BLaER1 treated with 17β-estradiol and CSF1 and Interleukin-3, amounts not matched to agents 10 nM and 100 nM (cell line): ENCODE data around the gene ANXA7.
"Not testable (repeated sequence)": the region's sequence is repeated elsewhere in the genome, so short reads cannot be mapped to it uniquely, and the experiment has no call there.

Experiments
- H3K27ac ChIP-seq, 11 experiments: shearing (Covaris generic); formaldehyde crosslinking; 2 replicates each; pipeline ENCODE4 v1.8.1; 2022
- H3K27me3 ChIP-seq, 11 experiments: shearing (Covaris generic); formaldehyde crosslinking; 2 replicates each; pipeline ENCODE4 v1.8.1; 2022
- H3K36me3 ChIP-seq, 11 experiments: shearing (Covaris generic); formaldehyde crosslinking; 2 replicates each; pipeline ENCODE4 v1.8.1; 2022
- H3K4me1 ChIP-seq, 10 experiments: shearing (Covaris generic); formaldehyde crosslinking; 2 replicates each; pipeline ENCODE4 v1.8.1; 2022
- H3K4me2 ChIP-seq, 11 experiments: shearing (Covaris generic); formaldehyde crosslinking; 2 replicates each; pipeline ENCODE4 v1.8.1; 2022
- H3K4me3 ChIP-seq, 10 experiments: shearing (Covaris generic); formaldehyde crosslinking; 2 replicates each; pipeline ENCODE4 v1.8.1; 2022
- H3K9ac ChIP-seq, 11 experiments: shearing (Covaris generic); formaldehyde crosslinking; 2 replicates each; pipeline ENCODE4 v1.8.1; 2022
- H3K9me3 ChIP-seq, 11 experiments: shearing (Covaris generic); formaldehyde crosslinking; replicated peaks in 1 of 11; 2 replicates each; pipeline ENCODE4 v1.8.1; 2022
- H4K20me1 ChIP-seq, 11 experiments: shearing (Covaris generic); formaldehyde crosslinking; 2 replicates each; pipeline ENCODE4 v1.8.1; 2022
- Cebpa-rat ChIP-seq, 11 experiments: shearing (Covaris generic); IDR thresholded peaks; 2 replicates each; pipeline ENCODE4 v1.8.1; 2022

ANXA7 gene

GRCh38 chr10:73340121-73340520 is 73.7 kb downstream of the ANXA7 start:
- no peak for TF ChIP-seq Cebpa-rat (IDR thresholded peaks at IDR 0.05)
- no peaks in the 10 kb centered on the region for H4K20me1 ChIP-seq

DNA sequence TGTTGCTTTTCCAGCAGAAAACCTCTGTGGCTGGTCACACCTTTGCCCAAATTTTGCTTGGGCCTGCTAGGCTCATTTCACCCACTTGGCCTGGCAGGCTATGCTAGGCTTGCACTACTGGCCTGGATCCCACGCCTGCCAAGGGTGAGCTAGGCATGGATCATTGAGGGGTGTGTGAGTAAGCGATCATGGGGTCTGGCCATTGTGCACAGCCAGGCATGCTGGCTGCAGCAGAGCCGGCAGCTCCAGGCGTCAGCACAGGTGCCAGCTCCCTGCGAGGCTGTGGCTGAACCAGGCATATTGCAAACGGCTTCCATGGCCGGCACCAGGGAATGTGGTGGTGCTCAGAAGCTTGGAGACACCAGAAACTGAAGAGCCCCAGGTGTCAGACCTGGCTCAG is 74.4 kb downstream of the ANXA7 start:
- Histone ChIP-seq H3K4me2 (no peak overlapping the region), H3K27ac (no peak overlapping the region), H3K27me3 (no peaks in the 10 kb centered on the region), H3K36me3 (peaks cover 16 to 59% (median 31%) of the 10 kb centered on the region in 11 experiments; a peak in 21 of 22 replicates), H3K9ac (no peak overlapping the region), H4K20me1 (no peaks in the 10 kb centered on the region), H3K9me3 (peaks cover 16 to 27% (median 20%) of the 10 kb centered on the region in 11 experiments), H3K4me3 (no peak overlapping the region), H3K4me1 (no peaks in the 10 kb centered on the region)
- TF ChIP-seq Cebpa-rat (IDR thresholded peaks at IDR 0.05): no peak

More at GRCh38 chr10:73340121-73340520, 73.7 kb downstream of the ANXA7 start:
- Histone ChIP-seq H3K4me1 (no peaks in the 10 kb centered on the region), H3K27me3 (no peaks in the 10 kb centered on the region), H3K9me3 (peaks cover 16 to 27% (median 20%) of the 10 kb centered on the region in 11 experiments), H3K27ac (no peak overlapping the region), H3K36me3 (peaks cover 16 to 59% (median 31%) of the 10 kb centered on the region in 11 experiments; a peak in 21 of 22 replicates), H3K4me3 (0 out of 20 replicates have a peak overlapping the region, but pooled peaks of 1 of the 10 experiments have one; percentile 47), H3K4me2 (no peak overlapping the region), H3K9ac (no peak overlapping the region)

DNA sequence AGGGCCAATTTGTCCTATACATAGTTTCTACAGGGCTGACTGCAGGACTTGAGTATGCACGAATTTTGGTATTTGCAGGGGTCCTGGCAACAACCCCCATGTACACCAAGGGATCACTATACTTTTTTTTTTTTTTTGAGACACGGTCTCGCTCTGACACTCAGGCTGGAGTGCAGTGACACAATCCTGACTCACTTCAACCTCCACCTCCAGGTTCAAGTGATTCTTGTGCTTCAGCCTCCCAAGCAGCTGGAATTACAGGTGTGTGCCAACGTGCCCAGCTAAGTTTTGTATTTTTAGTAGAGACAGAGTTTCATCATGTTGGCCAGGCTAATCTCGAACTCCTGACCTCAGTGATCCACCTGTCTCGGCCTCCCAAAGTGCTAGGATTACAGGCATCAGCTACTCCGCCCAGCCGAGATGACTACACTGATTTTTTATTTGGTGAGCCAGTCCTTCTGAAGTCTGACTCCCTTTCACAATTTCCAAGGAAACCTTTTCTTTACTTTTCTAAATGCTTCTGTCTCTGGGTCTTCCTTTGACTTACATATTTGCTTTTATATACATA is 75.0 kb downstream of the ANXA7 start:
- no peak overlapping the region for H3K4me3 ChIP-seq
- no peak for TF ChIP-seq Cebpa-rat (IDR thresholded peaks at IDR 0.05)
- no peaks in the 10 kb centered on the region for H3K27me3 ChIP-seq
- peaks cover 16 to 54% (median 31%) of the 10 kb centered on the region in 11 experiments; a peak in 21 of 22 replicates for H3K36me3 ChIP-seq
- no peaks in the 10 kb centered on the region for H4K20me1 ChIP-seq
- H3K4me1 ChIP-seq: no peaks in the 10 kb centered on the region
- no peak overlapping the region for H3K9ac ChIP-seq
- no peak overlapping the region for H3K4me2 ChIP-seq
- no peak overlapping the region for H3K27ac ChIP-seq
- peaks cover 16 to 27% (median 20%) of the 10 kb centered on the region in 11 experiments for H3K9me3 ChIP-seq

- no peaks in the 10 kb centered on the region for H4K20me1 ChIP-seq
- H3K27me3 ChIP-seq: no peaks in the 10 kb centered on the region
- H3K9ac ChIP-seq: no peak overlapping the region
- H3K4me2 ChIP-seq: no peak overlapping the region
- peaks cover 0 to 25% (median 0%) of the 10 kb centered on the region in 11 experiments; a peak in 5 of 22 replicates for H3K36me3 ChIP-seq
- TF ChIP-seq Cebpa-rat (IDR thresholded peaks at IDR 0.05): no peak
- no peak overlapping the region for H3K27ac ChIP-seq
- no peak overlapping the region for H3K4me3 ChIP-seq
- no peaks in the 10 kb centered on the region for H3K9me3 ChIP-seq
- no peaks in the 10 kb centered on the region for H3K4me1 ChIP-seq
These were observed 80.7 kb downstream of the ANXA7 start for GRCh38 chr10:73333202-73333601.

GRCh38 chr10:73332379-73332778 is 81.5 kb downstream of the ANXA7 start:
- Histone ChIP-seq H3K36me3 (peaks cover 0 to 25% (median 0%) of the 10 kb centered on the region in 11 experiments; a peak in 5 of 22 replicates), H3K27me3 (no peaks in the 10 kb centered on the region), H4K20me1 (no peaks in the 10 kb centered on the region), H3K4me3 (no peak overlapping the region), H3K27ac (no peak overlapping the region), H3K4me1 (no peaks in the 10 kb centered on the region), H3K4me2 (no peak overlapping the region), H3K9me3 (no peaks in the 10 kb centered on the region), H3K9ac (no peak overlapping the region)
- TF ChIP-seq Cebpa-rat (IDR thresholded peaks at IDR 0.05): no peak

DNA sequence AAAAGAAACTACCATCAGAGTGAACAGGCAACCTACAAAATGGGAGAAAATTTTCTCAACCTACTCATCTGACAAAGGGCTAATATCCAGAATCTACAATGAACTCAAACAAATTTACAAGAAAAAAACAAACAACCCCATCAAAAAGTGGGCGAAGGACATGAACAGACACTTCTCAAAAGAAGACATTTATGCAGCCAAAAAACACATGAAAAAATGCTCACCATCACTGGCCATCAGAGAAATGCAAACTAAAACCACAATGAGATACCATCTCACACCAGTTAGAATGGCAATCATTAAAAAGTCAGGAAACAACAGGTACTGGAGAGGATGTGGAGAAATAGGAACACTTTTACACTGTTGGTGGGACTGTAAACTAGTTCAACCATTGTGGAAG is 85.3 kb downstream of the ANXA7 start:
- peaks cover 6 to 10% (median 6%) of the 10 kb centered on the region in 11 experiments for H3K9me3 ChIP-seq
- not testable (repeated sequence) for H3K4me1 ChIP-seq, H3K27ac ChIP-seq, H3K27me3 ChIP-seq, H3K9ac ChIP-seq, H3K4me3 ChIP-seq, H4K20me1 ChIP-seq, H3K4me2 ChIP-seq
- H3K36me3 ChIP-seq: peaks cover 0 to 27% (median 2%) of the 10 kb centered on the region in 11 experiments; a peak in 10 of 22 replicates

- Histone ChIP-seq H3K9me3 (peaks cover 11 to 18% (median 14%) of the 10 kb centered on the region in 11 experiments), H3K36me3 (peaks cover 4 to 48% (median 27%) of the 10 kb centered on the region in 11 experiments; a peak in 17 of 22 replicates)
- not testable (repeated sequence) for H3K27me3 ChIP-seq, H3K4me3 ChIP-seq, H3K9ac ChIP-seq, H3K4me2 ChIP-seq, H4K20me1 ChIP-seq, H3K4me1 ChIP-seq, H3K27ac ChIP-seq
These were observed 88.6 kb downstream of the ANXA7 start for GRCh38 chr10:73325290-73325689.
